SK-N-DZ (cell line): ENCODE measurements around the gene PIGN.
"Not testable (repeated sequence)": the region's sequence is repeated elsewhere in the genome, so short reads cannot be mapped to it uniquely, and the experiment has no call there.

Experiments used
- DNase-seq: peaks from one replicate; pipeline ENCODE4 v3.0.0-alpha.2; 2015; ENCODE audit warnings: low spot score

Gene PIGN

DNA sequence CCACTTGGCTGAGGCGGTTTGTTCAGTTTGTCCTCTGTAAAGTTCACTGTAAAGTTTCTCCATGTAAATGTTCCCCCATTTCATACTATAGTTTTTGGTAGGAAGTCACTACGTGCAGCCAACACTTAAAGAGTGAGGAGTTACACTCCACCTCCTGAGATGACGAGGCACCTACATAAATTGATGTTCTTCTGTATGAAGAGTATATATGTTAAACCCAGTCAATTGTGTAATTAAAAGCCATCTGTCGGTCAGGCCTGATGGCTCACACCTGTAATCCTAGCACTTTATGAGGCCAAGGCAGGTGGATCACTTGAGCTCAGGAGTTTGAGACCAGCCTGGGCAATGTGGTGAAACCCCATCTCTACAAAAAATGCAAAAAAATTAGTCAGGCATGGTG is 7.6 kb downstream of the PIGN start:
- no peak for DNase-seq

- no peak for DNase-seq
Measured at GRCh38 chr18:62177271-62177670, 9.6 kb downstream of the PIGN start.

GRCh38 chr18:62175521-62175920 is 11.3 kb downstream of the PIGN start:
- no peak for DNase-seq

DNA sequence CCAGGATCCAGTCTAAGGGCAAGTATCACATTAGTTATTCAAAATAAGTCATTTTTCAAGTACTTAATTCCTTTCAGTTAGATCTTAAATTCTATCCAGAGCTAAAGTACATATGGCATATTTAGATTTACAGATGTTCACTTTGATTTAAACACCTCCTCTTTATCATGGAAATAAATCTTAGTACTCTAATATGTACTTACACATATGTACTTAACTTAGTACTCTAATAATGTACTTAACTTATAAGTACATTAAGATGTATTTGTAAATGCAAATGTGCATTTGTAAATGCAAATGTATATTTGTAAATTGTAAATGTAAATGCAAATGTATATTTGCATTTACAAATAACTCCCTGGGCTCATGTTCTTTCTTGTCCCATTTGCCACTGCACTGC is 14.6 kb downstream of the PIGN start:
- no peak for DNase-seq

DNA sequence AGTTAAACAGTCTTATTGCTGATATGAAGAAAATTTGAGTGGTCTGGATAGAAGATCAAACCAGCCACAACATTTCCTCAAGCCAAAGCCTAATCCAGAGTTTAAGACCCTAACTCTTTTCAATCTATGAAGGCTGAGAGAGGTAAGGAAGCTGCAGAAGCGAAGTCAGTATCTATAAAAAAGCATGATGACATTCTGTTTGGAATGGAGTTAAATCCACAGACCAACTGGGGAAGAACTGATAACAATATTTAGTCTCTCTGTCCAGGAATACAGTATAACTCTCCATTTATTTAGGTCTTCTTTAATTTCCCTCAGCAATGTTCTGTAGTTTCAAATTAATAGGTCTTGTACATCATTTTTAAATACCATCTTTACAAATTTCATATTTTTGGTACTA is 16.0 kb downstream of the PIGN start:
- DNase-seq: no peak

GRCh38 chr18:62166524-62166923 is 20.3 kb downstream of the PIGN start:
- DNase-seq: not testable (repeated sequence)

GRCh38 chr18:62165583-62165982 is 21.3 kb downstream of the PIGN start:
- DNase-seq: no peak

GRCh38 chr18:62164855-62165487 is 21.9 kb downstream of the PIGN start:
- no peak for DNase-seq

DNA sequence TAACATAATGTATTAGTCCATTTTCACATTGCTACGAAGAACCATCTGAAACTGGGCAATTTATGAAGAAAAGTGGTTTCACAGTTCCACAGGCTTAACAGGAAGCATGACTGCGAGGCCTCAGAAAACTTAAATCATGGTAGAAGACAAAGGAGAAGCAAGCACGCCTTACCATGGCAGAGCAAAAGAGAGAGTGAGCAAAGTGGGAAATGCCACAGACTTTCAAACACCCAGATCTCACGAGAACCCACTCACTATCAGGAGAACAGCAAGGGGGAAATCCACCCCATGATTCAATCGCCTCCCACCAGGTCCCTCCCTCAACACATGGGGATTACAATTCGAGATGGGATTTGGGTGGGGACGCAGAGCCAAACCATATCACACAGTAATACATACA is 22.5 kb downstream of the PIGN start:
- no peak for DNase-seq

DNA sequence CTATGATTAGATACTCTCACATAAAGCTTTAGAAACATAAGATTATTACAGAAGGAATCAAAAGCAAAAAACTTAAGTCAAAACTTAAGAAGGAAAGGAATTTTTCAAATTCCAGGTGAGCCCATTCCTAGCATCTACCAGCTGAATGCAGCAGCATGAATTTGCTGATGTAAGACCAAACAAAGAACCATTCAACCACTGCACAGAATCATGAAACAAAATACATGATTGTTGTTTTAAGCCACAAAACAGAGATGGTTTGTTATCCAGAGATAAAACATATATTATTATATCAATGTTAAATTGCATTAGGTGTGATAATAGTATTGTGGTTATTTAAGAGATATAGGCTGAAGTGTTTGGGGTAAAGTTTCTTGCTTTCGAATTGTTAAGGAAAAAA is 29.0 kb downstream of the PIGN start:
- DNase-seq: no peak

- DNase-seq: no peak
Measured at GRCh38 chr18:62152844-62153243, 34.0 kb downstream of the PIGN start.

DNA sequence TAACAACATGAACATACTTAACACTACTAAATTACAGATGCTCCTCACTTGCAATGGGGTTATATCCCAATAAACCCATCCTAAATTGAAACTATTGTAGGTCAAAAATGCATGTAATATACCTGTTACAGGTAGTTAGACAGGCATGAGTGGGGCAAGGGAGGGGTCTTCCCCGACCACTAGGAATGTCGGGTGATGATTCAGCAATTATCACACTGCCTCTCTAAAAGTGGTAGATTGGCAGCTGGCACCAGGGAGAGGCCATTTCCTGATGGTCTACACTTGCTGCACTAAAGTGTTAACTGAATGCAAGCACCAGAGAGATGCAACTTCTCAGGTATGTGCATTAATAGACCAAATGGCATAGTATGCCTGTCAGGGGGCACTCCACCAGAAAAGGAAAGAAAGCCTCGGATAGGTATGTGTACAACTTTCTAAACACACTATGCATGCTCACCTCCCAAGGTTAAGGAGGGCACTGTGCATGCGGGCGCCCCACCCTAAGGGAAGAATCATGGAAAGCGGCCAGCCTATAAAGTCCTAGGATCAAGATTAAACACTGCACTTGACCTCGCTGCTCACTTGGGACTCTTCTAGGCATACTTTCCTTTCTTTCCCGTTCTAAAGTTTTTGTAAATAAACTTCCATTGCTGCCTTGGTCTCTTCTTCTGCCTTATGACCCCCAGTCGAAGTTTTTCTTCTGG is 35.6 kb downstream of the PIGN start:
- DNase-seq: no peak

DNA sequence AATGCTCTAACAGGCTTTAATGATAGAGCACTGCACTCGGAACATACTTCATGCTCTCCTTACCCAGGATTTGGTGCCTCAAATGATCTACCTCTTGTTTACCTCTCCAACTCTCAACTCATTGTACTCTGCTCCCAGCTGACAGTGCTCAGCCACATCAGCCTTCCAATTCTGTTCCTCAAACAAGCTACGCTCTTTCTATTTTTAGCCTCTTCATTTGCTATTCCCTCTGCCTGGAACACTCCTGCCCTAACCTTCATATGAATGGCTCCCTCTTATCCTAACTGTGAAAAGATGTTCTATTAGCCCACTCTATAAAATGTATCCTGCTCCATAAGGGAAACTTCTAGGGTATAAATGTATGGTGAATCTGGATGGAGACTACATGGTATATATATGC is 42.5 kb downstream of the PIGN start:
- DNase-seq: no peak

- DNase-seq: no peak
Measured at GRCh38 chr18:62140259-62140658, 46.6 kb downstream of the PIGN start.

DNA sequence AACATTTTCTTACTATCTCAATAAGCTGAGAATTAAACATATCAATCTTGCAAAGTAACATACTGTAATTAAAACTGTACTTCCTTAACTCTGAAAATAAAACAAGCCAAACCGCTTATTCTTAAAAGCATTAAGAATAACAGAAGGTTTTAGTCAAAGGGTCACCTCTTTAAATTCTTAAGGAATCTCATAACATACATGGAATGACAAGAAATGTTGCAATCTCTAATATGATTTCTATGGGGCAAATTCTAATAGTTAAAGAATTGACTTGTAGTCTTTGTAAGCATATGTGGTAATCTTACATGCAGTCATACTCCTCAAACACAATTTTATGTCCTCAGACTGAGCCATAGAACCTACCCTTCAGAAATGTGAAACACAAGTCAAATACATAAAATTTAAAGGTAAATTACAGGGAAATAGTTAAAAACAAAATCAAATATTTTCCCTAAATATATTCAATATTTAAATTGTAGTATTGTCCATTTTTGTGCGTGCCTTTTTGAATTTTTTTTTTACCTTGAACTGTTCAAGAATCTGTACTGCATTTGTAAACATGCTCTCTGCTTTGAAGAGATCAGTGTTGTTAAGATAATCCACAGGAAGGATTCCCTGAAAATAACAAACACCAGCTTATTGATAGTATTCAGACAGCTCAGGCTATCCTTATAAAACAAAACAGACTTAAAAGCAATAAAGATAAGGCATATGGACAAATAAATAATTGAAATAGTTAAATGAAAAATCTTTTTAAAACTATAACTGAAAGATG is 48.2 kb downstream of the PIGN start:
- no peak for DNase-seq

DNA sequence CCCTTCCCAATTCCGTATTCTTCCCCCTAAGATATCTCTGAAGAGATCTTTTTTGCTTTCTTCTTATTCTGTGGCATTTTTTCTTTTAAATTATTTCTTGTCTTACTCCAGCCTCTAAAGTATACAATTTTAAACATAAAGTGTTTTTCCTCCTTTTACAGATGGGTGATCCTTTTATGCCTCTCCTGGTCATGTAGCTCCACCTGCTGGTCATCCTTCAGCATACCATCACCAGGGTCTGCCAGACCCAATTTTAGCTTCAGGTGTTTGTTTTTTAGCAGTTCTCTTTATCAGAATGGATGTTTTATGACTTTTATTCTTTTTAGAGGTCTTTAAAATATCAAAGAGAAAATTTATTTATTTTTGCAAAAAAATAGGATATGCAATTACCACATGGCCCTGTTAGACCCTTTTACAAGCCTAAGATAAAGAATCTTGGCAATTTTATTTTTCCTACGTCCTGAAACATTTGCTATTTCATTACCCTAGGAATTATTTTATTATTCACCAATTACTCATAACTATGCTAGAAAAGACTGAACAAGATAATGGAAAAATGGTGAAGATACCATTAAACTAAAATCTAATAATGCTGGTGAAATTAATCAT is 55.5 kb downstream of the PIGN start:
- DNase-seq: peak; percentile 44

- no peak for DNase-seq
Measured at GRCh38 chr18:62128157-62128556, 58.7 kb downstream of the PIGN start.

GRCh38 chr18:62126737-62127136 is 60.1 kb downstream of the PIGN start:
- no peak for DNase-seq

- no peak for DNase-seq
Measured at GRCh38 chr18:62125702-62126101, 61.2 kb downstream of the PIGN start.

DNA sequence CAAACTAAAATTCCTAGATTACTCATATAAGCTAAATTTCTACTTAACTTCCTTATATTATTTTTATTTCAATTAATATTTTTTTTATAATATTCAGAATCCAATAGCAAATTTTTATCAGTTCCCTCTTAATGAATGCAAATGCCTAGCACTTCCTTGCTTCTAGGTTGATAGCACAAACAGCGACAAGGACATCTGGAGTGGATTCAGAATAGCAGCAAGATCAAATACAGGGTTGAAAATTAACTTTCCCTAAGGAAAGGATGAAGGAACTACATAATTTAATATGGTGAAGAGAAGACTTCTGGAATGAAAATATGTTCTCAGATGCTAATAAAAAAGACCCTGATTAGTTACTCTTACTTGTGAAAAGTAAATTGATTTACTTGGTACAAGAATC is 64.5 kb downstream of the PIGN start:
- DNase-seq: no peak

DNA sequence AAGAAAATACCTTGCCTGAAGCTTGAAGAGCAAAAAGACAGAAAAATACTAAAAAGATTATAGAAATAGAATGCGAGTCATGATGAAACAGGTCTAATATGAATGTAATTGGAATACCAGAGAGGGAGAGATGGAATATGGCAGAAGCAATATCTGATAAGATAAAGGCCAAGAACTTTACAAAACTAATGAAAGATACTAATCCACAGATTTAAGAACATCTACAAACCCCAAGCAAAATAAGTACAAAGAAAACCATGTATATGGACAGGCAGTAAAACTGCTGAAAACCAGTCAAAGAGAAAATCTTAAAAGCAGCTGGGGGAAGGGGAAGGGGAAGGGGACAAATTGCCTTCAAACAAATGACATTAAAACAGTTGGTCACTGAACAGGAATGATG is 67.0 kb downstream of the PIGN start:
- DNase-seq: no peak

DNA sequence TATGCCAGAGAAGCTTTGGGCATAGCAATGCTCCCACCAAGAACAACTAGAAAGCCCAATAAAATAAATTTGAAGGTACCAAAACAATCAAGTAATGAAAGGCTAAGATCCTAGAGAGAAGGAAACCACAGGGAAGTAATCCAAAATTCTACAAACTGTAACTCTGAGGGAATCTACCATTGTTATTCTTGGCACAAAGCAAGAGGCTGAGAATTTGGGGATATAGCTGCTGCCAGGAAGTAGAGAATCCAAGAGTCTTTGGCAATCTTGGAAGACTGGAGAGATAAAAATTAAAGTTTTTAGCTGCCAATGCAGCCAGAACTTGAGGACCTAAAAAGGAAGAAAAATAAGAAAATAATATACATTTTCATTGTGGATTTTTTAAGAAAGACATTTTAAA is 68.5 kb downstream of the PIGN start:
- no peak for DNase-seq
